Measurements from ENCODE around the gene SPACA4. TPM values are rescaled to one million over a fixed set of nuclear protein-coding genes. Genes with fewer than 3 reads are reported as not detected.

The SPACA4 gene
- total and polyA plus RNA-seq, 9 of the 15 experiments (the other 6 are each of a cell fraction or from before 2014, with no cell fraction given), result not detected

- TF ChIP-seq SMARCB1 (IDR thresholded peaks at IDR 0.05; ENCODE audit: insufficient read length, low read depth) (no peak), RREB1 (CRISPR knock-in tag; IDR thresholded peaks at IDR 0.05) (no peak), NBN (IDR thresholded peaks at IDR 0.05; ENCODE audit: low read depth) (0 out of 2 replicates have a peak, but pooled peaks have one; percentile 15), CBX1 (IDR thresholded peaks at IDR 0.05; ENCODE audit: low read depth) (no peak), HOMEZ (CRISPR knock-in tag; IDR thresholded peaks at IDR 0.05) (no peak), PTBP1 (IDR thresholded peaks at IDR 0.05; ENCODE audit: low read depth, low read length) (no peak), ATF3 (IDR thresholded peaks at IDR 0.05) (peak; percentile 44; the same call in 1 of the 2 replicates), ATF3 (CRISPR knock-in tag; conservative IDR thresholded peaks at IDR 0.05) (no peak), MAFG (tag; conservative IDR thresholded peaks at IDR 0.05) (peak; percentile 90), HINFP (tag; conservative IDR thresholded peaks at IDR 0.05; ENCODE audit: low read depth) (no peak), KLF10 (CRISPR knock-in tag; IDR thresholded peaks at IDR 0.05) (no peak), SOX6 (IDR thresholded peaks at IDR 0.05) (peak; percentile 55), TRIM24 (IDR thresholded peaks at IDR 0.05) (no peak), PHB (CRISPR knock-in tag; IDR thresholded peaks at IDR 0.05) (no peak), L3MBTL2 (IDR thresholded peaks at IDR 0.05) (no peak), PTRF (tag; IDR thresholded peaks at IDR 0.05) (no peak), NONO (IDR thresholded peaks at IDR 0.05; ENCODE audit: low read depth in 2 of 2, low read length in 1 of 2) (no peak), SREBF1 (IDR thresholded peaks at IDR 0.05; ENCODE audit: borderline replicate concordance, low read depth, low read length) (no peak), JUND (IDR thresholded peaks at IDR 0.05; ENCODE audit: borderline replicate concordance, low read depth, low read length) (peak; percentile 62; the same call in 1 of the 2 replicates), JUND (tag; IDR thresholded peaks at IDR 0.05; ENCODE audit: borderline replicate concordance, low read depth, low read length) (no peak; the same call in 2 of the 3 replicates)
These were observed 26.2 kb downstream of the SPACA4 start (continued) for GRCh38 chr19:48632692-48633147.
